Measurements from ENCODE around the gene ACKR4.

ACKR4 gene

DNA sequence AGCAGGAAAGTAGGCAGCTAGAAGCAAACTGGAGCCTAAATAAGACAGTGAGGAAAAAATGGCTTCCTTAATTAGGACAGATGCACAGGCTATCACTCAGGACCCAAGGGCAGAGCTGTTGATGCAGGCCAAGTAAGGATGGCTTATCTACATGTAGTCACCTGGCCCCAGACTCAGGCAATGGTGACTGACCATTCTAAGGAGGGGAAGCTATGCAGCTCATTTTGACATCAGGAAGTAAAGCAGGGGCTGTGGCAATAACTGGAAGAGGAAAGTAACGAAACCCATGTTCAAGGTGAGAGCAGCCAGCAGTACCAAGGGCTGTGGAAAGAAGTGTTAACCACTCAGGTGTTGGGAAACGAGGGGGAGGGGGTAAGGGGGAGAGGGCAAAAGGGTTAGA is 46.3 kb downstream of the ACKR4 start:
- DNase-seq, result no peak

DNA sequence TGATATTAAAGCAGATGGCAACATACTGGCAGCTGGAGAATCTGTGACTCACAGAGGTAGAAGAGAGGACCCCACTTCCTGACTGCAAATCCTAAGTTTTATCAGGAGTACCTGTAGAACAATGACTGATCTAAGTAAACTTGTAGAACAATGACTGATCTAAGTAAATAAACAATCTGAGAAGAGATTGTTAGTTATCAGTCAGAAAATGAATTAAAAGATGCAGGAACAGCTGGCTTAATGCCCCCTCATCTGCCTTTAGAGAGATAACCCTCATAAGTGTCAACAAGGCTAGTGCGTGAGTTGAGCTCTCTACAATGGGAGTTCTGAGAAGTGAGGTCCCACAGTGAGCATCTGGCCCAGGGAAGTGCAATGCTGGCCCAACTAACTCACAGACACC is 48.0 kb downstream of the ACKR4 start:
- DNase-seq, result peak; percentile 12

DNA sequence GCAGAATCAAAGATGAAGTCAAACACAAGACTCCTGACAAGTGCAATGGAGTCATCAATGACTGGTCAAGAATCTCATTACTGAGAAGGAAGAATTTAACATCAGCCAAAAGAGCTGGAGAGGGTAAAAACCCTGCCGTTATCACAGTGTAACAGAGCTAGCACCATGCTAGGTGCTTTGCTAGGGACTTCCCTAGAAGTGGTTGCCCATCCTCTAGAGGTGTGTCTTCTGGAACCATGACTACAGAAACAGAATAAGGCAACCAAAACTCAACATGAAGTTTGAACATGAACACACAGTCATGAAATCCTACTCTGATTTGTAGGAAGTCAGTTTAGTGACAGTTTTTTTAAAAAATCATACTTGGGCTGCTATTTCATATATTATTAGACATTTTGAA is 53.1 kb downstream of the ACKR4 start:
- no peak for DNase-seq
